NOMO-1 (cell line): ENCODE data around the gene FKBP5.
A peak's percentile ranks its signal among the peaks of the same experiment; 100 is the strongest.
"Not testable (repeated sequence)": the region's sequence is repeated elsewhere in the genome, so short reads cannot be mapped to it uniquely, and the experiment has no call there.

ENCODE experiments used
- DNase-seq, 2 experiments: peaks; one replicate each; lab custom pipeline; 2025; ENCODE audit not compliant: unreplicated experiment in 2 of 2; lab: John Stamatoyannopoulos, UW

The FKBP5 gene

GRCh38 chr6:35626401-35626800 lies 62.3 kb downstream of the FKBP5 start:
- peak; percentile 10 for DNase-seq

DNA sequence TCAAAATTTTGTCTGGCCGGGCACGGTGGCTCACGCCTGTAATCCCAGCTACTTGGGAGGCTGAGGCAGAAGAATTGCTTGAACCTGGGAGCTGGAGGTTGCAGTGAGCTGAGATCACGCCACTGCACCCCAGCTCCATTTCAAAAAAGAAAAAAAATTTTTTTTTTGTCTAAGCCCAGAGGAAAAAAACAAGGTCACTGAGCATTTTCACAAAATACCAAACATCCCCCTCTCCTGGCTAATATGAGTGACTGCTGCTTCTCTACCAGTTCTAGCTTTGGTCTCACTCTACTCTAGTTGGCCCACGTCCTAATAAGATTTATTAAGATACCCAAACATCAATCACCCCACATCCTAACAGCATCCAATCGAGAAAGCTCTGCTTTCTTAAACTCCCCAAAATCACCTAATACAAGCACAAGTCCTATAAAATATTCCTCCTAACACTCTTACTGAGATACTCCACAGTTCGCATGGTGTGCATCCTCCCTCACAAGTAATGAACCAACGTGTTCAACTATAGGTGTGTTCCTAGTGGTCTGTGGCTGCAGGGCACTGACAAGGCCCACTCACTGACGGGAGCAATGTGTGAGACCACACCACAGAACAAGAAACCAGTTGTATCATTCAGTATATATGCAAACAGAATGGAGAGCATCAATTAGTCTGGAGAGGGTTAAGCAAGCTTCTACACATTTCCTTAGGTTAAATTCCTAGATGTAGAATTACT lies 64.2 kb downstream of the FKBP5 start:
- no peak for DNase-seq

GRCh38 chr6:35622283-35622682 lies 66.4 kb downstream of the FKBP5 start:
- no peak for DNase-seq

- peak in 1 of 2 experiments; percentile 9 for DNase-seq
Measured at GRCh38 chr6:35620706-35621105, 68.0 kb downstream of the FKBP5 start.

GRCh38 chr6:35613762-35614161 lies 75.0 kb downstream of the FKBP5 start:
- DNase-seq, result no peak

DNA sequence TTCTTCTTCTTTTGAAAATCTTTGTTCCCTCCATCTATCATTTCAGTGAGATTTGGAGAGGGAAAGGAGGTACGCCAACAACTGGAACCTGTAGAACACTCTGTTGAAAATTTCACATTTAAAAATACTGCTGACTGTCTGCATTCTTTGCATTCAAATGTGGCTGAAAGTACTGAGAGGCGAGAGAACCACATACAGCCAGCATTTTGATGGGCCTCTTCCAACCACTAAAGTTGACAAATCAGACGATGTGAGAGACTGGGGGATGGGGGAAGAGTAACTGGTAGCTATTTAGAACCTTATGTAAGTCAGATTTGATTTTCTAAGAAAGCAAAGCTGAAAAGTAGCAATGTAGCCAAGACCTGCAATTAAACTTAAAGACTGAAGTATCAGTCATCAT lies 77.5 kb downstream of the FKBP5 start:
- DNase-seq, result no peak

- DNase-seq, result no peak
Measured at GRCh38 chr6:35610830-35611229, 77.9 kb downstream of the FKBP5 start.

- DNase-seq, result no peak
Measured at GRCh38 chr6:35609588-35609987, 79.1 kb downstream of the FKBP5 start.

DNA sequence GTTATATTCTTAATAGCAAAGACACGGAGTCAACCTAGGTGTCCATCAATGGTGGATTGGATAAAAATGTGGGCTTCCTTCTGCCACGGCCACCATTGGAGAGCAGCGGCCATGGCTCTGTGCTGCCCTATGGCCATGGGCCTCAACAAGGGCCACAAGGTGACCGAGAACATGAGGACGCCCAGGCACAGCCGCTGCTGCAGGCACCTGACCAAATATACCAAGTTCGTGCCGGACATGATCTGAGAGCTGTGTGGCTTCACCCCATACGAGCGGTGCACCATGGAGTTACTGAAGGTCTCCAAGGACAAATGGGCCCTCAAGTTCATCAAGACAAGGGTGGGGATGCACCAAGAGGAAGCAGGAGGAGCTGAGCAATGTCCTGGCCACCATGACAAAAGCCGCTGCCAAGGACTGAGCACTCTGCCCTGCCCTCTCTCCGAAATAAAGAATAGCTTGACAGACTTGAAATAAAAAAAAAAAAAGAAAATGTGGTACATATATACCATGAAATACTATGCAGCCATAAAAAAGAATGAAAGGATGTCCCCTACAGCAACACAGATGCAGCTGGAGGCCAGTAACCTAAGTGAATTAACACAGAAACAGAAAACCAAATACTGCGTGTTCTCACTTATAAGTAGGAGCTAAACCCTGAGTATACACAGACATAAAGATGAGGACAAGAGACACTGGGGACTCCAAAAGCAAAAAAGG lies 81.0 kb downstream of the FKBP5 start:
- no peak for DNase-seq

GRCh38 chr6:35605600-35605999 lies 83.1 kb downstream of the FKBP5 start:
- no peak for DNase-seq

DNA sequence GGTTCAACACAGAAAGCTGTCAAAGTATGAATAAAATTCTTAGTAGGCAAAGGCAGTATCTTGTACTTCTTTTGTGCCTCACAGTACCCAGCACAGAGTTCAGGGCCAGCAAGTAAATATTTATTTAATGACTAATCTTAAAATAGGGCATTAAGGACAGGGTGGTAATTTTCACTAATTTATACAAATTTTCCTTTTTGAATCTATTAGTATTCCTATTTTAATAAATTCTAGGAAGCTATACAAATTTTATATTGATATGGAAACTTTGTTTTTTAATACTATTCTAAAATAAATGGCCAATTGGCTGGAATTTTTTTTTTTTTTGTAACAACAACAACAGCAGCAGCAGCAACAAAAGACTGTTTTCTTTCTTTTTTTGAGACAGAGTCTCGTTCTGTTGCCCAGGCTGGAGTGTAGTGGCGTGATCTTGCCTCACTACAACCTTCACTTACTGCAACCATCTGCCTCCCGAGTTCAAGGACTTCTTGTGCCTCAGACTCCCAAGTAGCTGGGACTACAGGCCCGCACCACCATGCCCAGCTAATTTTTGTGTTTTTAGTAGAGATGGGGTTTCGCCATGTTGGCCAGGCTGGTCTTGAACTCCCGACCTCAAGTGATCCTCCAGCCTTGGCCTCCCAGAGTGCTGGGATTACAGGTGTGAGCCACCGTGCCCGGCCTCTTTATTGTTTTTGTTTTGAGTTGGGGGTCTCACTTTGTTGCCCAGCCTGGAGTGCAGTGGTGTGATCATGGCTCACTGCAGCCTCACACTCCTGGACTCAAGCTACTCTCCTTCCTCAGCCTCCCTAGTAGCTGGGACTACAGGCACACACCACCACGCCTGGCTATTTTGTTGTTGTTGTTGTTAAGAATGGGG lies 85.2 kb downstream of the FKBP5 start:
- no peak for DNase-seq

GRCh38 chr6:35602133-35602946 lies 86.4 kb downstream of the FKBP5 start:
- DNase-seq, result peak in 1 of 2 experiments; percentile 38

GRCh38 chr6:35601331-35602132 lies 87.2 kb downstream of the FKBP5 start:
- DNase-seq, result peak; percentile 78 to 81

GRCh38 chr6:35600659-35601125 lies 88.0 kb downstream of the FKBP5 start:
- no peak for DNase-seq

GRCh38 chr6:35599761-35600658 lies 88.7 kb downstream of the FKBP5 start:
- DNase-seq, result no peak

DNA sequence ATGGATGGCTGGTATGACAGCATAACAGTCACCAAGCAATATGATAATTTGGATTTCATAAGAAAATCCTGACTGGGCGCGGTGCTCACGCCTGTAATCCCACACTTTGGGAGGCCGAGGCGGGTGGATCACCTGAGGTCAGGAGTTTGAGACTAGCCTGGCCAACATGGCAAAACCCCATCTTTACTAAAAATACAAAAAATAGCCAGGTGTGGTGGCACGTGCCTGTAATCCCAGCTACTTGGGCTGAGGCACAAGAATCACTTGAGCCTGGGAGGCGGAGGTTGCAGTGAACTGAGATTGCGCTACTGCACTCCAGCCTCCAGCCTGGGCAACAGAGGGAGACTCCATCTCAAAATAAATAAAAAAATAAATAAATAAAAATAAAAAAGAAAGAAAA lies 90.1 kb downstream of the FKBP5 start:
- DNase-seq, result not testable (repeated sequence)

- DNase-seq, result no peak
Measured at GRCh38 chr6:35596448-35597442, 92.0 kb downstream of the FKBP5 start.
